GM12892 (cell line): ENCODE measurements around the gene C21orf91.

Source experiments
- POLR2A ChIP-seq: IDR thresholded peaks from 2 replicates; pipeline ENCODE4 v1.6.1; 2011; ENCODE audit warnings: low read depth, low read length, control low read depth
- TAF1 ChIP-seq: IDR thresholded peaks from 2 replicates; pipeline ENCODE4 v1.6.1; 2011; ENCODE audit warnings: low read depth, mild to moderate bottlenecking, control low read depth, low read length, borderline replicate concordance

DNA sequence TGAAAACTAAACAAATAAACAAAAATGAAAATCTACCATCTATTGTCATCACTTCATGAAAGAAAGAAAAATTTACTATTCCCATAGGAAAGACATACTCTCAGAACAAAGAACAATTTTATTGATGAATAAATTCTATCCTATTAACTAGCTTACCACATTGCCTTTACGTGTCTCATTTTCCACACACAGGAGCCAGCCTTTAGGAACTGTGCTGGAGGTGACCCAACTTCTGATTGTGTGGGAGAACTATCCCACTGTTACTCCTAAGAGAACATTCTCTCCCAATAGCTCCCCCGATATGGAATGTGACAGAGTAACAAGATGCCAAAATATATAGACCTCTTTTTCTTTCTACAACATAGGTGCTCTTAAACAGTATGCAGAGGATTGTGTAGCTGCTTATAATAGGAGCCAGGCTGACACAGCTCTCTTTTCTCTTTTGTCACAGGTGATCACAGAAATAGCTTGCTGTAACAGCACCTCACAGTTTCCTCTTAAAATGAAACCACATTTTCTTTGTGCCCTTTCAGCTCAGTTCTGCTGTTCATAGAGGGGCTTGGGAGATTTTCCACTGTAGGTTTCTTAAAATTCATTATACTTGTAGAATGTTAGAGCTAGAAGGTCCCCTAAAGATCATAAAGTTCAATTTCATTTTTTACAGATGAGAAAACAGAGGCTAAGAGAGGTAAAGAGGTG, 35.5 kb downstream of the C21orf91 start:
- TF ChIP-seq TAF1 (no peak), POLR2A (no peak; the same call in none of the 2 replicates)
